ENCODE results near the gene ZNF618. TPM values are rescaled to one million over a fixed set of nuclear protein-coding genes. Genes with fewer than 3 reads are reported as not detected.

The ZNF618 gene
- total RNA-seq, 1 donor from 2014 or later, result 12.1 TPM

- no peaks in the 10 kb centered on the region for H3K36me3 ChIP-seq (ENCODE audit: control insufficient read depth, insufficient read depth, low read length)
- no peaks in the 10 kb centered on the region for H3K27me3 ChIP-seq (ENCODE audit: control insufficient read depth, insufficient read depth, low read length)
- H3K4me3 ChIP-seq (ENCODE audit: low read depth, low read length), result no peak overlapping the region
- no peak for DNase-seq (ENCODE audit: low read depth)
- TF ChIP-seq, protein P1, sequence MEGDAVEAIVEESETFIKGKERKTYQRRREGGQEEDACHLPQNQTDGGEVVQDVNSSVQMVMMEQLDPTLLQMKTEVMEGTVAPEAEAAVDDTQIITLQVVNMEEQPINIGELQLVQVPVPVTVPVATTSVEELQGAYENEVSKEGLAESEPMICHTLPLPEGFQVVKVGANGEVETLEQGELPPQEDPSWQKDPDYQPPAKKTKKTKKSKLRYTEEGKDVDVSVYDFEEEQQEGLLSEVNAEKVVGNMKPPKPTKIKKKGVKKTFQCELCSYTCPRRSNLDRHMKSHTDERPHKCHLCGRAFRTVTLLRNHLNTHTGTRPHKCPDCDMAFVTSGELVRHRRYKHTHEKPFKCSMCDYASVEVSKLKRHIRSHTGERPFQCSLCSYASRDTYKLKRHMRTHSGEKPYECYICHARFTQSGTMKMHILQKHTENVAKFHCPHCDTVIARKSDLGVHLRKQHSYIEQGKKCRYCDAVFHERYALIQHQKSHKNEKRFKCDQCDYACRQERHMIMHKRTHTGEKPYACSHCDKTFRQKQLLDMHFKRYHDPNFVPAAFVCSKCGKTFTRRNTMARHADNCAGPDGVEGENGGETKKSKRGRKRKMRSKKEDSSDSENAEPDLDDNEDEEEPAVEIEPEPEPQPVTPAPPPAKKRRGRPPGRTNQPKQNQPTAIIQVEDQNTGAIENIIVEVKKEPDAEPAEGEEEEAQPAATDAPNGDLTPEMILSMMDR (IDR thresholded peaks at IDR 0.05; ENCODE audit: insufficient read depth, low read length, poor library complexity, severe bottlenecking), result no peak
Measured at GRCh38 chr9:113851359-113851758, 24.8 kb upstream of the ZNF618 start.

DNA sequence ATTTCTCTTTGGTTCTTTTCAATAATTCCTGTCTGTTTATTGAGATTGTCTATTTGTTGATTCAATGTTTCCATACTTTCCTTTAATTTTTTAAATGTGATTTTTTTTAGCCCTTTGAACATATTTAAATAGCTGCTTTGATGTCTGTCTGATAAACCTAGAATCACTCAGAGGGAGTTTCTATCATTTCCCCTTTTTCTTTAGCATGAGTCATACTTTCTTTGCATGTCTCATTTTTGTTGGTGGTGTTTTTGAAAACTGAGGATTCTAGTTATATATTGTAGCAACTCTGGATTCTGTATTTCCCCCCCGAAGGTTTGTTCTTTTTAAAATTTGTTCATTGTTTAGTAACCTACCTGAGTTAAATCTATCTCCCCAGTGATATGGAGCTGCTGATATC is 24.2 kb upstream of the ZNF618 start:
- Histone ChIP-seq H3K4me3 (ENCODE audit: low read depth, low read length) (no peak overlapping the region), H3K36me3 (ENCODE audit: control insufficient read depth, insufficient read depth, low read length) (no peaks in the 10 kb centered on the region), H3K27me3 (ENCODE audit: control insufficient read depth, insufficient read depth, low read length) (no peaks in the 10 kb centered on the region)
- TF ChIP-seq, protein P1 (IDR thresholded peaks at IDR 0.05; ENCODE audit: insufficient read depth, low read length, poor library complexity, severe bottlenecking), result no peak
- no peak for DNase-seq (ENCODE audit: low read depth)

DNA sequence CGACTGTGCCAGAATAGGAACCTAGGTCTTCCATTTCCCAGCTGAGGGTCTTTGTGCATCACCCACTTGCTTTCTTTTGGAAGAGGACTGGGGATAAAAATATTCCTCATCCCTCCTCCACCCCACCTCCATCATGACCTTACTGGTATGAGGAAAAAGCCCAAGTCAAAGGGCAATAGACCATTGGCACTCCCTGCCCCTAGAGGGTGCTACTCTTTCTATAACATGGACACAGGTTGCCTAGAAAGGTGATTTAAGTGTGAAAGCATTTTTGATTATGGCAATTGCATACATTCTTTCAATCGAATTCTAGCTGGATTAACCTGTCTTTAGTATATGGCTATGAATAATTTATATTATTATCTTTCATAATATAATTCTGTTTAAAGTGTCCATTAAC is 22.8 kb upstream of the ZNF618 start:
- DNase-seq (ENCODE audit: low read depth), result no peak
- Histone ChIP-seq H3K4me3 (ENCODE audit: low read depth, low read length) (no peak overlapping the region), H3K36me3 (ENCODE audit: control insufficient read depth, insufficient read depth, low read length) (no peaks in the 10 kb centered on the region), H3K27me3 (ENCODE audit: control insufficient read depth, insufficient read depth, low read length) (no peaks in the 10 kb centered on the region)
- TF ChIP-seq, protein P1 (IDR thresholded peaks at IDR 0.05; ENCODE audit: insufficient read depth, low read length, poor library complexity, severe bottlenecking), result peak; percentile 54

GRCh38 chr9:113854310-113854709 is 21.8 kb upstream of the ZNF618 start:
- no peak for DNase-seq (ENCODE audit: low read depth)
- TF ChIP-seq, protein P1 (IDR thresholded peaks at IDR 0.05; ENCODE audit: insufficient read depth, low read length, poor library complexity, severe bottlenecking), result no peak
- H3K36me3 ChIP-seq (ENCODE audit: control insufficient read depth, insufficient read depth, low read length), result no peaks in the 10 kb centered on the region
- H3K27me3 ChIP-seq (ENCODE audit: control insufficient read depth, insufficient read depth, low read length), result no peaks in the 10 kb centered on the region
- H3K4me3 ChIP-seq (ENCODE audit: low read depth, low read length), result no peak overlapping the region

DNA sequence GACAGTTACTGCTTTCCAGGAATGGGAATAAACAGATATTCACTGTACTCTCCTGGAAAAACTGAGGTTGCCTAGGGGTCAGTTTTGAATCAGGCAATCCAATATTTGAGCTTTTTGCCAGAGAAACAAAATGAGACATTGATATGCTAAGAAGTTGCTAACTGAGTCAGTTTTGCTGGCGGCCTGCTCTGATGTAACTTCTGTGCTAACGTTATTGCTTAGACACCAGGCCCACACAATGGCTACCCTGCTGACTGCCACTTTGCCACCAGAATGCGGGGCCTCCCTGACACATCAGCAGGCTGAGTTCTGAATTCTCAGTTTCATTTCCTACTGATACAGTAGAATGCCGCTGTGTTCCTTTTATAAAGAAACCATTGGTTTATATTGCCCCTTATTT is 18.2 kb upstream of the ZNF618 start:
- TF ChIP-seq, protein P1 (IDR thresholded peaks at IDR 0.05; ENCODE audit: insufficient read depth, low read length, poor library complexity, severe bottlenecking), result no peak
- Histone ChIP-seq H3K36me3 (ENCODE audit: control insufficient read depth, insufficient read depth, low read length) (no peaks in the 10 kb centered on the region), H3K4me3 (ENCODE audit: low read depth, low read length) (no peak overlapping the region), H3K27me3 (ENCODE audit: control insufficient read depth, insufficient read depth, low read length) (no peaks in the 10 kb centered on the region)
- no peak for DNase-seq (ENCODE audit: low read depth)

- H3K4me3 ChIP-seq (ENCODE audit: low read depth, low read length), result no peak overlapping the region
Measured at GRCh38 chr9:113858282-113858681, 17.8 kb upstream of the ZNF618 start.

More at GRCh38 chr9:113858282-113858681, 17.8 kb upstream of the ZNF618 start:
- TF ChIP-seq, protein P1 (IDR thresholded peaks at IDR 0.05; ENCODE audit: insufficient read depth, low read length, poor library complexity, severe bottlenecking), result no peak
- no peaks in the 10 kb centered on the region for H3K27me3 ChIP-seq (ENCODE audit: control insufficient read depth, insufficient read depth, low read length)
- DNase-seq (ENCODE audit: low read depth), result no peak
- H3K36me3 ChIP-seq (ENCODE audit: control insufficient read depth, insufficient read depth, low read length), result no peaks in the 10 kb centered on the region

Data from kidney epithelial cell (primary cell).